HepG2 (cell line): Measurements from ENCODE around the gene EIF5A. TPM values are rescaled to one million over a fixed set of nuclear protein-coding genes. Genes with fewer than 3 reads are reported as not detected.

Source experiments
- AFF4 ChIP-seq: sonication (generic); formaldehyde crosslinking; IDR thresholded peaks from 2 replicates; pipeline ENCODE4 v1.4.0; 2020; ENCODE audit warnings: missing genetic modification reagents
- AKAP8 ChIP-seq: sonication (generic); formaldehyde crosslinking; IDR thresholded peaks from 2 replicates; pipeline ENCODE4 v1.5.1; 2020; ENCODE audit warnings: mild to moderate bottlenecking, missing genetic modification reagents
- ATRX ChIP-seq: sonication (generic); formaldehyde crosslinking; IDR thresholded peaks from 2 replicates; pipeline ENCODE4 v1.4.0; 2020; ENCODE audit warnings: missing genetic modification reagents, borderline replicate concordance
- CBX5 ChIP-seq: sonication (generic); formaldehyde crosslinking; IDR thresholded peaks from 2 replicates; pipeline ENCODE4 v1.4.0; 2020; ENCODE audit warnings: missing genetic modification reagents, borderline replicate concordance
- CEBPB ChIP-seq: IDR thresholded peaks from 2 replicates; pipeline ENCODE4 v1.6.1; 2011; ENCODE audit warnings: low read depth, low read length, improper control_type of control experiment, borderline replicate concordance
- ELK4 ChIP-seq: sonication (generic); formaldehyde crosslinking; IDR thresholded peaks from 2 replicates; pipeline ENCODE4 v1.9.0; 2021; ENCODE audit warnings: missing genetic modification reagents, borderline replicate concordance
- FOXP1 ChIP-seq, 2 experiments: fragments of 450-650 bp in 1 of 2; IDR thresholded peaks; 2 replicates each; pipeline ENCODE4 v1.6.1; 2017 to 2018; ENCODE audit warnings: antibody characterized with exemption in 1 of 2
- GATAD2A ChIP-seq: IDR thresholded peaks from 2 replicates; pipeline ENCODE4 v1.6.1; 2016
- GRHL1 ChIP-seq: sonication (generic); formaldehyde crosslinking; conservative IDR thresholded peaks from 2 replicates; pipeline ENCODE4 v1.8.0; 2022; ENCODE audit warnings: missing genetic modification reagents
- KLF11 ChIP-seq: IDR thresholded peaks from 2 replicates; pipeline ENCODE4 v1.6.1; 2016; ENCODE audit warnings: missing compliant biosample characterization
- MED1 ChIP-seq: sonication (generic); formaldehyde crosslinking; IDR thresholded peaks from 2 replicates; pipeline ENCODE4 v1.4.0; 2020; ENCODE audit warnings: missing genetic modification reagents
- MYNN ChIP-seq: sonication (generic); formaldehyde crosslinking; IDR thresholded peaks from 2 replicates; pipeline ENCODE4 v1.4.0; 2020; ENCODE audit warnings: mild to moderate bottlenecking, low read depth, missing genetic modification reagents
- ONECUT2 ChIP-seq: sonication (generic); formaldehyde crosslinking; IDR thresholded peaks from 2 replicates; pipeline ENCODE4 v1.4.0; 2020; ENCODE audit warnings: missing genetic modification reagents
- SUZ12 ChIP-seq: fragments of 150-350 bp; IDR thresholded peaks from 2 replicates; pipeline ENCODE4 v1.6.1; 2014; ENCODE audit warnings: low read depth, low read length
- YEATS4 ChIP-seq: sonication (generic); formaldehyde crosslinking; IDR thresholded peaks from 2 replicates; pipeline ENCODE4 v1.4.0; 2020; ENCODE audit warnings: missing genetic modification reagents, borderline replicate concordance
- YY1 ChIP-seq: IDR thresholded peaks from 2 replicates; pipeline ENCODE4 v1.6.1; 2011; ENCODE audit warnings: low read length, low read depth, moderate library complexity, mild to moderate bottlenecking; ENCODE audit not compliant: insufficient read depth, insufficient replicate concordance
- ZNF317 ChIP-seq: sonication (generic); formaldehyde crosslinking; IDR thresholded peaks from 2 replicates; pipeline ENCODE4 v1.5.0; 2020; ENCODE audit warnings: mild to moderate bottlenecking, missing genetic modification reagents
- ZNF33A ChIP-seq: sonication (generic); formaldehyde crosslinking; IDR thresholded peaks from 2 replicates; pipeline ENCODE4 v1.5.1; 2020; ENCODE audit warnings: missing genetic modification reagents, mild to moderate bottlenecking, moderate library complexity, borderline replicate concordance
- ZNF710 ChIP-seq: sonication (generic); formaldehyde crosslinking; IDR thresholded peaks from 2 replicates; pipeline ENCODE4 v1.5.0; 2020; ENCODE audit warnings: mild to moderate bottlenecking, missing genetic modification reagents, borderline replicate concordance
- ZNF75D ChIP-seq: sonication (generic); formaldehyde crosslinking; IDR thresholded peaks from 2 replicates; pipeline ENCODE4 v1.8.1; 2023; ENCODE audit warnings: missing genetic modification reagents, mild to moderate bottlenecking, borderline replicate concordance
- polyA plus RNA-seq, 8 experiments: library from polyadenylated mRNA; depleted of rRNA in 3 of 8; stranded (reverse) in 7 of 8; unstranded in 1 of 8; fragments of >200 nt; fragmentation: Illumina TruSeq in 4 of 8; extraction: Trizol in 4 of 8; gene quantifications; 2 replicates each; pipeline versions ENCODE4 v1.2.1 to v1.2.3, GENCODE V29; 2011 to 2016; ENCODE audit warnings: low read depth in 4 of 8, missing spikeins in 1 of 8, mixed read lengths in 1 of 8; ENCODE audit not compliant: insufficient read depth in 1 of 8
- total RNA-seq, 5 experiments: library from RNA; depleted of rRNA; stranded (reverse); fragments of >200 nt; fragmentation: Illumina TruSeq; extraction: Trizol; gene quantifications; 2 replicates each; pipeline ENCODE4 v1.2.3, GENCODE V29; 2016; ENCODE audit warnings: low read depth in 1 of 5

Gene EIF5A
- total and polyA plus RNA-seq, 2 of the 13 experiments (the other 11 are each of a cell fraction or from before 2014, with no cell fraction given) = 319 to 337 TPM

DNA sequence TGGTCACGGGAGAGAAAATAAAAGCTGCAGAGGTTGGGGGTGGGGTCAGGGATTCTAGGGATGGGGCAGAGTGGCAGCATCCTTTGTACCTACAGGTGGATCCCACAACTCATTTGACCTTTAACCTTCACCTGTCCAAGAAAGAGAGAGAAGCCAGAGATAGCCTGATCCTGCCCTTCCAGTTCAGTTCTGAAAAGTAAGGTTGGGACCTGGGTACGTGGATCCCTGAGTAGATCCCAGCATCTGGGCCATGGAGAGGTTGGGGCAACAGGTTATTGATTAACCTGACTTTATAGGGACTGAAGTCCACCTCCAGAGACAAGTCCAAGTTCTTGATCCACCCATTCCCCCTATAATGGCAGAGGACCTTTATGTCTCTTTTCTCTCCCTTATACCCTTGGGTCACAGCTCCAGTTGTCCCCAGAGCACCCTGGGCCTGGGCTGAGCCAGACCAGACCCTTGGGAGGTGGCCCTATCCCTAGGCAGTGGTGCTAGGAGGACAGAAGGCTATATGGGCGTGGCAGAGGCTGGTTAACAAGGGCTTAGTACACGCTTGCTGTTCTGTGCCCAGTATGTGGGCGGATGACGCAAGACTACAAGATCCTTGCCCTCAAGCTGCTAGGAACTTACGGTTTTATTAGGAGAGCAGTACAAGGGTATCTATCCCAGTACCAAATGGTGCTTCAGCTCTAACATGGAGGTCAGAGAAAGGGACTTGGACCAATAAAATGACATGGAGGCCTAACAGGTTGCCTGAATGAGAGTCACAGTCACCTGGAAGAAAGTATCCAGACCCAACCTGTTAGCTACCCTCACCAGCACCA is 48.5 kb upstream of the EIF5A start (continued):
- TF ChIP-seq AFF4 (CRISPR knock-in tag) (0 out of 2 replicates have a peak, but pooled peaks have one; percentile 19), MYNN (CRISPR knock-in tag) (no peak), YY1 (peak; percentile 34), KLF11 (CRISPR knock-in tag) (no peak), YEATS4 (CRISPR knock-in tag) (peak; percentile 72), ZNF75D (CRISPR knock-in tag) (no peak), AKAP8 (no peak), ELK4 (CRISPR knock-in tag) (no peak), GATAD2A (CRISPR knock-in tag) (peak; percentile 86), CEBPB (peak; percentile 95), ZNF317 (CRISPR knock-in tag) (peak; percentile 82), ZNF33A (CRISPR knock-in tag) (no peak), CBX5 (CRISPR knock-in tag) (peak; percentile 48; the same call in 1 of the 2 replicates), SUZ12 (no peak), ONECUT2 (peak; percentile 54), FOXP1 (IDR thresholded peaks at IDR 0.05) (no peak), FOXP1 (CRISPR knock-in tag; IDR thresholded peaks at IDR 0.05) (peak; percentile 30; the same call in 1 of the 2 replicates), GRHL1 (CRISPR knock-in tag) (no peak), MED1 (CRISPR knock-in tag) (peak; percentile 72), ATRX (CRISPR knock-in tag) (no peak), ZNF710 (CRISPR knock-in tag) (peak; percentile 32; the same call in 1 of the 2 replicates)
